Neural progenitor cell (in vitro differentiated cells): ENCODE results near the gene ASIC2. TPM values are rescaled to one million over a fixed set of nuclear protein-coding genes. Genes with fewer than 3 reads are reported as not detected.
A peak's percentile ranks its signal among the peaks of the same experiment; 100 is the strongest.

Experiments
- DNase-seq: peaks from one replicate; pipeline ENCODE4 v3.0.0-alpha.2; 2016; ENCODE audit warnings: low spot score
- H2AFZ ChIP-seq: fragments of 200-600 bp; sonication (generic); replicated peaks from 2 replicates; pipeline ENCODE4 v1.6.1; 2016; ENCODE audit warnings: antibody characterized with exemption
- H3F3A ChIP-seq: fragments of 200-600 bp; sonication (generic); 2 replicates; pipeline ENCODE4 v1.6.1; 2016; ENCODE audit warnings: antibody characterized with exemption, low read depth
- H3K27ac ChIP-seq: fragments of 200-600 bp; sonication (generic); 2 replicates; pipeline ENCODE4 v1.5.1; 2016; ENCODE audit warnings: mild to moderate bottlenecking
- H3K27me3 ChIP-seq: fragments of 200-600 bp; sonication (generic); 2 replicates; pipeline ENCODE4 v1.6.1; 2016; ENCODE audit warnings: mild to moderate bottlenecking, moderate library complexity
- H3K36me3 ChIP-seq: fragments of 200-600 bp; sonication (generic); 2 replicates; pipeline ENCODE4 v1.5.1; 2016
- H3K4me1 ChIP-seq: fragments of 200-600 bp; sonication (generic); 2 replicates; pipeline ENCODE4 v1.6.1; 2016; ENCODE audit warnings: mixed run types
- H3K4me2 ChIP-seq: fragments of 200-600 bp; sonication (generic); 2 replicates; pipeline ENCODE4 v1.6.1; 2016
- H3K4me3 ChIP-seq: fragments of 200-600 bp; sonication (generic); 2 replicates; pipeline ENCODE4 v1.5.1; 2016
- H3K79me2 ChIP-seq: fragments of 200-600 bp; sonication (generic); 2 replicates; pipeline ENCODE4 v1.6.1; 2016; ENCODE audit warnings: low read depth
- H3K9ac ChIP-seq: fragments of 200-600 bp; sonication (generic); 2 replicates; pipeline ENCODE4 v1.6.1; 2016
- H3K9me3 ChIP-seq: fragments of 200-600 bp; sonication (generic); 2 replicates; pipeline ENCODE4 v1.5.1; 2016; ENCODE audit warnings: low read depth
- H4K20me1 ChIP-seq: fragments of 200-600 bp; sonication (generic); 2 replicates; pipeline ENCODE4 v1.6.1; 2016; ENCODE audit warnings: low read depth
- H3K27ac Mint-ChIP-seq: 3 replicates; pipeline ENCODE4 v1.8.0; 2021; ENCODE audit warnings: mixed read lengths
- H3K27me3 Mint-ChIP-seq: 2 replicates; pipeline ENCODE4 v1.8.0; 2022; ENCODE audit warnings: low read depth, mild to moderate bottlenecking, inconsistent platforms, moderate library complexity, mixed read lengths; ENCODE audit not compliant: insufficient read depth
- H3K36me3 Mint-ChIP-seq: 3 replicates; pipeline ENCODE4 v1.8.0; 2021; ENCODE audit warnings: mixed read lengths
- H3K4me1 Mint-ChIP-seq: 3 replicates; pipeline ENCODE4 v1.8.0; 2021; ENCODE audit warnings: mixed read lengths
- H3K4me3 Mint-ChIP-seq: 3 replicates; pipeline ENCODE4 v1.8.0; 2021; ENCODE audit warnings: mild to moderate bottlenecking, moderate library complexity, mixed read lengths
- H3K9me3 Mint-ChIP-seq: 3 replicates; pipeline ENCODE4 v1.8.0; 2020; ENCODE audit warnings: mixed read lengths
- EZH2 ChIP-seq: fragments of 200-600 bp; sonication (generic); IDR thresholded peaks from 2 replicates; pipeline ENCODE4 v1.6.1; 2017; ENCODE audit warnings: antibody characterized with exemption, mild to moderate bottlenecking, moderate library complexity
- EZH2phosphoT487 ChIP-seq: fragments of 200-600 bp; sonication (generic); IDR thresholded peaks from 2 replicates; pipeline ENCODE4 v1.6.1; 2017; ENCODE audit warnings: antibody characterized with exemption
- total RNA-seq: library from RNA; depleted of rRNA; stranded (reverse); fragments of >200 nt; gene quantifications from 2 replicates; pipeline ENCODE4 v1.2.3, GENCODE V29; 2015; ENCODE audit warnings: low replicate concordance
- TF ChIP-seq, protein P1 (sequence below): fragments of 200-600 bp; sonication (generic); IDR thresholded peaks from 2 replicates; pipeline ENCODE4 v1.5.1; 2017; ENCODE audit warnings: antibody characterized with exemption, mild to moderate bottlenecking

ASIC2 gene
- total RNA-seq, 1 donor from 2014 or later, result 2.3 TPM

DNA sequence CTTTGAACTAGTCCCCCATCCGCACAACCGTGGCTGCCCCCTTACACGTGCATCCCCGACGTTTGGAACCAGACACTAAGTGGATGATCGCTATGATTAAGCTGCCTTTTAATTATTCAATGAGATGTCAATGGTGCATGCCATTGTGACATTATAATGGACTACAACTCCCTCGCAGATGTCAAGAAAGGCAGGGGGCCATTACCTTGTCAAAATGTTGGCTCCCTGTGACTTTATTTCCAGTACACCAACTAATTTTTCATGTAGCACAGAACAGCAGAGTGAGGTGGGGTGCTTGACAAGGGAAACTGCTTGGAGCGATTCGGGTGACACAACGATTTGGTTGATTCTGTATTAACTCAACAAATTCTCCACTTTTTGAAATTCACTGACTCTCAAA, 26.5 kb downstream of the ASIC2 start:
- H3K4me3 Mint-ChIP-seq, result no peak overlapping the region
- no peaks in the 10 kb centered on the region for H3K79me2 ChIP-seq
- no peak overlapping the region for H3K4me3 ChIP-seq
- H3K4me2 ChIP-seq, result no peak overlapping the region
- peaks cover 7% of the 10 kb centered on the region for H3K27me3 ChIP-seq
- H3K9me3 ChIP-seq, result no peaks in the 10 kb centered on the region
- no peaks in the 10 kb centered on the region for H3K4me1 Mint-ChIP-seq
- TF ChIP-seq EZH2phosphoT487 (no peak), EZH2 (no peak)
- TF ChIP-seq, protein P1, sequence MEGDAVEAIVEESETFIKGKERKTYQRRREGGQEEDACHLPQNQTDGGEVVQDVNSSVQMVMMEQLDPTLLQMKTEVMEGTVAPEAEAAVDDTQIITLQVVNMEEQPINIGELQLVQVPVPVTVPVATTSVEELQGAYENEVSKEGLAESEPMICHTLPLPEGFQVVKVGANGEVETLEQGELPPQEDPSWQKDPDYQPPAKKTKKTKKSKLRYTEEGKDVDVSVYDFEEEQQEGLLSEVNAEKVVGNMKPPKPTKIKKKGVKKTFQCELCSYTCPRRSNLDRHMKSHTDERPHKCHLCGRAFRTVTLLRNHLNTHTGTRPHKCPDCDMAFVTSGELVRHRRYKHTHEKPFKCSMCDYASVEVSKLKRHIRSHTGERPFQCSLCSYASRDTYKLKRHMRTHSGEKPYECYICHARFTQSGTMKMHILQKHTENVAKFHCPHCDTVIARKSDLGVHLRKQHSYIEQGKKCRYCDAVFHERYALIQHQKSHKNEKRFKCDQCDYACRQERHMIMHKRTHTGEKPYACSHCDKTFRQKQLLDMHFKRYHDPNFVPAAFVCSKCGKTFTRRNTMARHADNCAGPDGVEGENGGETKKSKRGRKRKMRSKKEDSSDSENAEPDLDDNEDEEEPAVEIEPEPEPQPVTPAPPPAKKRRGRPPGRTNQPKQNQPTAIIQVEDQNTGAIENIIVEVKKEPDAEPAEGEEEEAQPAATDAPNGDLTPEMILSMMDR, result no peak
- H3K27me3 Mint-ChIP-seq, result peaks cover 2% of the 10 kb centered on the region
- H3K4me1 ChIP-seq, result no peaks in the 10 kb centered on the region
- no peaks in the 10 kb centered on the region for H3K36me3 Mint-ChIP-seq
- no peak overlapping the region for H3K9ac ChIP-seq
- H2AFZ ChIP-seq, result no peak overlapping the region
- no peaks in the 10 kb centered on the region for H4K20me1 ChIP-seq
- no peak for DNase-seq
- no peaks in the 10 kb centered on the region for H3K9me3 Mint-ChIP-seq
- no peak overlapping the region for H3K27ac Mint-ChIP-seq
- H3F3A ChIP-seq, result no peaks in the 10 kb centered on the region
- H3K27ac ChIP-seq, result no peak overlapping the region
- H3K36me3 ChIP-seq, result no peaks in the 10 kb centered on the region

DNA sequence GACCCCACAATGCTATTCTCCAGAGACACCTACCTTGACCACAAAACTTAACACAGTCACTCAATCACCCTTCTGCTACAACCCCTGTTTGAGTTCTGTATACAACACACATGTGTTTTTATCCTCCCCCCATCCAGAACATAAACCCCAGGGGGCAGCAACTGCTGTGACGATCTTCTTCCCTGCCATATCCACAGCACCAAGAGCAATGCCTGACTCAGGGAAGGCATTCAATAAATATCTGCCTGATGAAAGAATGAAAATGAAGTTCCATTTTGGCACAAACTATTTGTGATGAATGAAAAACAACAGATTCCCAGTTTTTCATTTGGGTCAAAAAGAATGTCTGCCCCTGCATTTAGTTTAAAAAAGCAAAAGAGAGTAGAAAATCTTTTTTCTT, 27.0 kb downstream of the ASIC2 start:
- Mint-ChIP-seq H3K36me3 (no peaks in the 10 kb centered on the region), H3K4me3 (no peak overlapping the region), H3K4me1 (peaks cover under 1% of the 10 kb centered on the region), H3K9me3 (no peaks in the 10 kb centered on the region), H3K27ac (peak overlapping the region; percentile 19), H3K27me3 (peaks cover 3% of the 10 kb centered on the region)
- H3K4me2 ChIP-seq, result no peak overlapping the region
- no peaks in the 10 kb centered on the region for H3K79me2 ChIP-seq
- H2AFZ ChIP-seq, result no peak overlapping the region
- TF ChIP-seq EZH2, result no peak
- TF ChIP-seq, protein P1, result no peak
- no peak for TF ChIP-seq EZH2phosphoT487
- no peaks in the 10 kb centered on the region for H3K36me3 ChIP-seq
- H3K9ac ChIP-seq, result no peak overlapping the region
- no peak overlapping the region for H3K27ac ChIP-seq
- peaks cover 1% of the 10 kb centered on the region for H3K4me1 ChIP-seq
- DNase-seq, result no peak
- H3K27me3 ChIP-seq, result peaks cover 7% of the 10 kb centered on the region
- H3K9me3 ChIP-seq, result no peaks in the 10 kb centered on the region
- H3F3A ChIP-seq, result no peaks in the 10 kb centered on the region
- H4K20me1 ChIP-seq, result no peaks in the 10 kb centered on the region
- H3K4me3 ChIP-seq, result no peak overlapping the region

DNA sequence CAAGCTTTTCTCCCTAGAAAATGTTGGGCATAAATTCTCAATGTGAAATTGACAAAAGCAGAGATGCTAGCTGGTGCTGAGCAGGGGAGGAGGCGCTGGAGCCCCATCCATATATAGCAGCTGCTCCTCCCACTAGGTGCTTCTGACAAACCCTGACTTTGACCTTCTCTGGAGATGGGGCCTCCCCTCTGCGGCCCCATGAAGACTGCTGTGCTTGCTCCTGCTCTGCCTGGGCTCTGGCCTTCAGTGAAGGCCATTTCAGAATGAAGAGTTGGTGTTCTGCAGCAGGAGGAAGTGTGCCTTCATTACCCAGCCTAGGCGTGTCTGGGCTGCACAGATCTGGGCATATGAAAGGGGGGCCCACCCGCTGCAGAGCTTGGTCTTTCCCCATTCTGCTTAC, 29.7 kb downstream of the ASIC2 start:
- Mint-ChIP-seq H3K36me3 (no peaks in the 10 kb centered on the region), H3K4me3 (no peak overlapping the region), H3K9me3 (no peaks in the 10 kb centered on the region), H3K27me3 (peaks cover 7% of the 10 kb centered on the region), H3K27ac (no peak overlapping the region), H3K4me1 (peaks cover 5% of the 10 kb centered on the region)
- Histone ChIP-seq H3K4me3 (no peak overlapping the region), H2AFZ (no peak overlapping the region), H4K20me1 (no peaks in the 10 kb centered on the region), H3K36me3 (no peaks in the 10 kb centered on the region), H3K27ac (no peak overlapping the region), H3F3A (no peaks in the 10 kb centered on the region), H3K9me3 (no peaks in the 10 kb centered on the region), H3K9ac (no peak overlapping the region), H3K27me3 (no peaks in the 10 kb centered on the region), H3K4me1 (peaks cover 11% of the 10 kb centered on the region), H3K4me2 (no peak overlapping the region), H3K79me2 (no peaks in the 10 kb centered on the region)
- DNase-seq, result no peak
- TF ChIP-seq, protein P1, result no peak
- TF ChIP-seq EZH2, result no peak
- TF ChIP-seq EZH2phosphoT487, result no peak
